NCI-H446 (cell line): ENCODE data around the gene FANCE.

Experiments used
- DNase-seq, 2 experiments: peaks; one replicate each; lab custom pipeline; 2025; lab: John Stamatoyannopoulos, UW

FANCE gene

GRCh38 chr6:35484921-35485392, 32.8 kb downstream of the FANCE start:
- DNase-seq, result no peak

- DNase-seq, result no peak
These were observed 33.3 kb downstream of the FANCE start for GRCh38 chr6:35485402-35485877.

GRCh38 chr6:35486005-35486925, 34.1 kb downstream of the FANCE start:
- DNase-seq, result no peak

GRCh38 chr6:35487658-35488516, 35.7 kb downstream of the FANCE start:
- DNase-seq, result no peak

GRCh38 chr6:35488517-35488862, 36.4 kb downstream of the FANCE start:
- no peak for DNase-seq

- no peak for DNase-seq
These were observed 36.9 kb downstream of the FANCE start for GRCh38 chr6:35489066-35489465.

- DNase-seq, result peak; percentile 40 to 80
These were observed 38.1 kb downstream of the FANCE start for GRCh38 chr6:35489995-35490791.

GRCh38 chr6:35490821-35491557, 38.9 kb downstream of the FANCE start:
- DNase-seq, result no peak

GRCh38 chr6:35491558-35492257, 39.6 kb downstream of the FANCE start:
- no peak for DNase-seq

- DNase-seq, result no peak
These were observed 40.3 kb downstream of the FANCE start for GRCh38 chr6:35492258-35492973.

GRCh38 chr6:35492974-35493284, 40.8 kb downstream of the FANCE start:
- no peak for DNase-seq

- DNase-seq, result no peak
These were observed 41.3 kb downstream of the FANCE start for GRCh38 chr6:35493307-35493983.

GRCh38 chr6:35494161-35494563, 42.0 kb downstream of the FANCE start:
- DNase-seq, result no peak

- DNase-seq, result no peak
These were observed 43.3 kb downstream of the FANCE start for GRCh38 chr6:35495258-35496035.

- DNase-seq, result no peak
These were observed 44.1 kb downstream of the FANCE start for GRCh38 chr6:35496036-35496840.

GRCh38 chr6:35496841-35497570, 44.9 kb downstream of the FANCE start, which contains the start of gene TEAD3:
Gene TEAD3 (minus strand): TSS chr6:35497079.
- DNase-seq, result peak in 1 of 2 experiments; percentile 45
